ENCODE results near the gene WDR17. TPM values are rescaled to one million over a fixed set of nuclear protein-coding genes. Genes with fewer than 3 reads are reported as not detected.

The WDR17 gene
- total RNA-seq, 1 experiment from 2014 or later: 0.23 TPM

GRCh38 chr4:176153124-176153523 is 87.5 kb downstream of the WDR17 start:
- DNase-seq: no peak
- H3K27me3 ChIP-seq: no peaks in the 10 kb centered on the region
- peaks cover 2% of the 10 kb centered on the region; the same call in 1 of the 2 replicates for H3K36me3 ChIP-seq
- no peak overlapping the region for H3K4me3 ChIP-seq
- no peaks in the 10 kb centered on the region for H3K9me3 ChIP-seq

- DNase-seq: peak; percentile 82
- H3K27me3 ChIP-seq: no peaks in the 10 kb centered on the region
- H3K4me3 ChIP-seq: no peak overlapping the region
- no peaks in the 10 kb centered on the region for H3K9me3 ChIP-seq
- H3K36me3 ChIP-seq: peaks cover 2% of the 10 kb centered on the region; the same call in 1 of the 2 replicates
Measured at GRCh38 chr4:176156656-176157055, 91.0 kb downstream of the WDR17 start.

DNA sequence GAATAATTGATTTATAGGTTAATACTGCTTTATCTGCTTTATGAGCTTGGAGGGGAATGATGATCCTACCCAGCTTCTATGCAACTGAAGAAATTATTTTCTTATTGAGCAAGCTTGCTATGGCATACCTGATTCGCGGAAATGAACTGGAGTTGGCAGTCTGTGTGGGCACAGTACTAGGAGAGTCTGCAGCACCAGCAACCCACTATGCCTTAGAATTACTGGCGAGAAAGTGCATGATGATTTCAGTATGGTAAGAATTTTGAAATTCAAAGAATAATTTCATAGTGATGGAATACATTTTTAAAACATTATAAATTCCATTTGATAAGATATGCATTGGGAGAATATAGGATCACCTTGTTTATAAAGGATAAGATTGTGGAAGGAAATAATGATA is 97.4 kb downstream of the WDR17 start:
- H3K4me3 ChIP-seq: no peak overlapping the region
- DNase-seq: no peak
- H3K9me3 ChIP-seq: no peaks in the 10 kb centered on the region
- no peaks in the 10 kb centered on the region for H3K27me3 ChIP-seq
- H3K36me3 ChIP-seq: no peaks in the 10 kb centered on the region

DNA sequence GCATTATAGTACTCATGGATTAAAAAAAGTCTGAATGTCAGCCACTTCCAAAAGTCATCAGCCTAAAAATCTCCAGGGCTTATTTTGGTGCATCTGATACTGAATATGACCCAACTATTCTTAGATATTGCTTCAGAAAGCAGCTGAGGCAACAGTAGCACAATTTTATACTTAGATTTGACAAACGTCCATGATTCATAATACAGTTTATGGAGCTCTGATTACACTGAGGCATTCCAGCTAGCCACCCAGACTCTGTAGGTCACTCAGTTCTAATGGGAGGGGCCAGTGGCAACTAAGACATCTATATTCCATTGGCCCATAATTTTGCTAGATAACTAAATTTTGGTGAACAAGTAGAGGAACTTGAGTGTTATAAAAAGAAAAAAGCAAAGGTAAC is 119.4 kb downstream of the WDR17 start:
- peak; percentile 23 for DNase-seq
- H3K4me3 ChIP-seq: no peak overlapping the region
- H3K9me3 ChIP-seq: no peaks in the 10 kb centered on the region
- no peaks in the 10 kb centered on the region for H3K27me3 ChIP-seq
- no peaks in the 10 kb centered on the region for H3K36me3 ChIP-seq

DNA sequence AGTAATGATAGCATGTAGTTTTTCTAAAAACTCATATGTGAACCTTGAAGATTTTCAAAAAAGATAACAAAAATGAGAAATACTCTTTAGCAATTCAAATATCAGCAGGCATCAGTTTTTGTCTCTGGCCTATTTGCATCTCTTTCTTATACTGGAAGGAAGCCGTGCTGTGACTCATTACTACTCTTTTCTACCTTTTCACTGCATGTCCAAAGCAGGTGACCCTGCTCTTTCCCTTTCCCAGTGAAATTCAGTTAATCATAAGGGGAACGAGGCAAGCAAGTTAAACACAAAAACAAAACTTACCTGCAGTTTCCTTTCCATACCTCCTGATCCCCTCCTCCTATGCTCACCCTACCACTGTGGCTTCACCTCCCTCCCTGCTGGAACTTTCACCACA is 120.4 kb downstream of the WDR17 start:
- DNase-seq: no peak
- Histone ChIP-seq H3K4me3 (no peak overlapping the region), H3K27me3 (no peaks in the 10 kb centered on the region), H3K9me3 (no peaks in the 10 kb centered on the region), H3K36me3 (no peaks in the 10 kb centered on the region)

- Histone ChIP-seq H3K4me3 (no peak overlapping the region), H3K36me3 (no peaks in the 10 kb centered on the region), H3K9me3 (no peaks in the 10 kb centered on the region), H3K27me3 (no peaks in the 10 kb centered on the region)
- no peak for DNase-seq
Measured at GRCh38 chr4:176186671-176187395, 121.2 kb downstream of the WDR17 start.

- no peaks in the 10 kb centered on the region for H3K9me3 ChIP-seq
- H3K36me3 ChIP-seq: no peaks in the 10 kb centered on the region
- DNase-seq: no peak
- H3K4me3 ChIP-seq: no peak overlapping the region
- no peaks in the 10 kb centered on the region for H3K27me3 ChIP-seq
Measured at GRCh38 chr4:176187624-176188023, 122.0 kb downstream of the WDR17 start.

- no peaks in the 10 kb centered on the region for H3K27me3 ChIP-seq
- H3K36me3 ChIP-seq: no peaks in the 10 kb centered on the region
- no peaks in the 10 kb centered on the region for H3K9me3 ChIP-seq
- H3K4me3 ChIP-seq: no peak overlapping the region
- no peak for DNase-seq
Measured at GRCh38 chr4:176188654-176189053, 123.0 kb downstream of the WDR17 start.

GRCh38 chr4:176189891-176190795 is 124.5 kb downstream of the WDR17 start:
- no peaks in the 10 kb centered on the region for H3K27me3 ChIP-seq
- peak; percentile 22 for DNase-seq
- no peak overlapping the region for H3K4me3 ChIP-seq
- H3K36me3 ChIP-seq: no peaks in the 10 kb centered on the region
- H3K9me3 ChIP-seq: no peaks in the 10 kb centered on the region

DNA sequence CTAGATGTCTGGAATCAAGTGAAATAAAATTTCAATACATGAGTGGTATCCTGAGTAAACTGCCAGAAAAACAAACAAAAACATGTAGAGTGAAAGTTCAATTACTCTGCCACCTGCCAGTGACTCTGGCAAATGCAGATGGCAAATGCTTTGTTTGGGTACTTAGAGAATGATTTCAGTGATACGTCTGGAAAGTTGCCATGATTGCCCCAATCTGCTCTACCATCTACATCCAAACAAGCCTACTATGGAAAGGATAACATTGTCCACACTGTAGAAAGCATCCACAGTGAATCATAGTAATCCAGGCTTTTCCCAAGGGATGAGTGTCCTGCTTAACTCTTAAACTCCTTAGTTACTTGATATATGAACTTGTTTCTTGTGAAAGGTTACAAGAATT is 126.3 kb downstream of the WDR17 start:
- peak; percentile 40 for DNase-seq
- H3K4me3 ChIP-seq: no peak overlapping the region
- H3K36me3 ChIP-seq: no peaks in the 10 kb centered on the region
- H3K9me3 ChIP-seq: no peaks in the 10 kb centered on the region
- no peaks in the 10 kb centered on the region for H3K27me3 ChIP-seq

DNA sequence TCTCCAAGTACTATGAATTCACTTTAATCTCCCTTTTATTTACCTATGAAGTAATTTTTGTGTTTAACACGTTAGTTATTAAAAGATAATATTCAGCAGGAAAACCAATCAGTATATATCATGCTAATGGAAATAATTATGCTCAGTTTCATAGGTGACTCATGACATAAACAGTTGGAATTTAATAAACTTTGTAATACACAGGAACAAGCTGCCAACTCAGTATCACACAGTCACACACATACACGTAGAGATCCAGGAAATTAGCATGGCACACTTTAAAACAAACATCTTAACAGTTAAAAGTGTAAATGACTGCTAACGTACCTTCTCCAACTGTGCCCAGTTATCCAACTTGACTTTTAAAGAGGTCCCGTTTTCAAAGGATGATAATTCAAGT is 127.5 kb downstream of the WDR17 start:
- H3K27me3 ChIP-seq: no peaks in the 10 kb centered on the region
- no peaks in the 10 kb centered on the region for H3K36me3 ChIP-seq
- no peaks in the 10 kb centered on the region for H3K9me3 ChIP-seq
- no peak overlapping the region for H3K4me3 ChIP-seq
- no peak for DNase-seq

DNA sequence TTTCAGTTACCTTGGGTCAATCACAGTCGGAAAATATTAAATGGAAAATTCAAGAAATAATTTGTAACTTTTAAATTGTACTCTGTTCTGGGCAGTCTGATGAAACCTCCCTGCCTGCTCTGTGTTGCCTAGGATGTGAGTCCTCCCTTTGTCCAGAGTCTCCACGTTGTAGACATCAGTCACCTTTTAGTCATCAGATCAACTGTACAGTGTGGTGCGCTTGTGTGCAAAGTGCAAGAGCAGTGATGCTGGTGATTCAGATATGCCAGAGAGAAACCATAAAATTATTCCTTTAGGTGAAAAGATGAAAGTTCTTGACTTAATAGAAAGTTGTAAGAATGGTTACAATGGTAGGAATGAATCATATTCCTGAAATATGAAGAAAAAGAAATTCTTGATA is 128.3 kb downstream of the WDR17 start:
- Histone ChIP-seq H3K9me3 (no peaks in the 10 kb centered on the region), H3K27me3 (no peaks in the 10 kb centered on the region), H3K36me3 (no peaks in the 10 kb centered on the region), H3K4me3 (no peak overlapping the region)
- DNase-seq: peak; percentile 26

- H3K36me3 ChIP-seq: no peaks in the 10 kb centered on the region
- H3K4me3 ChIP-seq: peak within 1 kb of the TSS; percentile 57
- no peaks in the 10 kb centered on the region for H3K9me3 ChIP-seq
- DNase-seq: peak; percentile 88
- H3K27me3 ChIP-seq: no peaks in the 10 kb centered on the region
Measured at GRCh38 chr4:176195184-176195978, 129.7 kb downstream of the WDR17 start, which contains the start of gene SPATA4. Gene SPATA4, minus strand, starts transcription at chr4:176195585. Its CDS starts 23 bp downstream, at chr4:176195562.

GRCh38 chr4:176198316-176198903 is 132.8 kb downstream of the WDR17 start:
- H3K9me3 ChIP-seq: no peaks in the 10 kb centered on the region
- no peaks in the 10 kb centered on the region for H3K27me3 ChIP-seq
- no peak for DNase-seq
- no peaks in the 10 kb centered on the region for H3K36me3 ChIP-seq
- H3K4me3 ChIP-seq: no peak overlapping the region

GRCh38 chr4:176205299-176205698 is 139.7 kb downstream of the WDR17 start:
- H3K27me3 ChIP-seq: no peaks in the 10 kb centered on the region
- no peaks in the 10 kb centered on the region for H3K36me3 ChIP-seq
- no peak for DNase-seq
- no peak overlapping the region for H3K4me3 ChIP-seq
- no peaks in the 10 kb centered on the region for H3K9me3 ChIP-seq

GRCh38 chr4:176207839-176208238 is 142.2 kb downstream of the WDR17 start:
- Histone ChIP-seq H3K36me3 (no peaks in the 10 kb centered on the region), H3K9me3 (no peaks in the 10 kb centered on the region), H3K4me3 (no peak overlapping the region), H3K27me3 (no peaks in the 10 kb centered on the region)
- DNase-seq: no peak

Measured in MG63 (cell line).